CD4-positive, alpha-beta T cell treated with Interleukin-4 for 1 hour (primary cell): Measurements from ENCODE around the gene GSTT4.
"Not testable (repeated sequence)": the region's sequence is repeated elsewhere in the genome, so short reads cannot be mapped to it uniquely, and the experiment has no call there.

ENCODE experiments used
- DNase-seq, 2 donors: peaks; one replicate each; pipeline ENCODE4 v3.0.0-alpha.2; 2020 to 2022

Gene GSTT4

GRCh38 chr22:23949764-23950163, 55.5 kb downstream of the GSTT4 start:
- DNase-seq, result not testable (repeated sequence)
